Transverse colon (tissue), 4 donors: ENCODE measurements around the gene ATF6.

Experiments used
- EP300 ChIP-seq: sonication (generic); formaldehyde crosslinking; IDR thresholded peaks from one replicate; pipeline ENCODE4 v1.6.1; 2017; ENCODE audit warnings: antibody characterized with exemption, low read depth
- POLR2A ChIP-seq: fragments of 450-650 bp; IDR thresholded peaks from one replicate; pipeline ENCODE4 v1.6.1; 2016; ENCODE audit warnings: antibody characterized with exemption, mild to moderate bottlenecking, moderate library complexity
- POLR2AphosphoS5 ChIP-seq, 3 donors: sonication (generic); formaldehyde crosslinking; IDR thresholded peaks; one replicate each; pipeline ENCODE4 v1.6.1; 2016; ENCODE audit warnings: antibody characterized with exemption in 3 of 3
- TF ChIP-seq, protein P1 (sequence below), 5 experiments: fragments of 200-600 bp in 3 of 5; fragments of 450-650 bp in 2 of 5; sonication (generic) in 3 of 5; IDR thresholded peaks; 1 replicate in 2 of 5; 2 replicates in 3 of 5; pipeline ENCODE4 v1.5.1; 2016 to 2017; ENCODE audit warnings: antibody characterized with exemption in 5 of 5, inconsistent platforms in 3 of 5, mild to moderate bottlenecking in 2 of 5, moderate library complexity in 1 of 5

GRCh38 chr1:161784968-161785367 is 18.8 kb downstream of the ATF6 start:
- TF ChIP-seq, protein P1, sequence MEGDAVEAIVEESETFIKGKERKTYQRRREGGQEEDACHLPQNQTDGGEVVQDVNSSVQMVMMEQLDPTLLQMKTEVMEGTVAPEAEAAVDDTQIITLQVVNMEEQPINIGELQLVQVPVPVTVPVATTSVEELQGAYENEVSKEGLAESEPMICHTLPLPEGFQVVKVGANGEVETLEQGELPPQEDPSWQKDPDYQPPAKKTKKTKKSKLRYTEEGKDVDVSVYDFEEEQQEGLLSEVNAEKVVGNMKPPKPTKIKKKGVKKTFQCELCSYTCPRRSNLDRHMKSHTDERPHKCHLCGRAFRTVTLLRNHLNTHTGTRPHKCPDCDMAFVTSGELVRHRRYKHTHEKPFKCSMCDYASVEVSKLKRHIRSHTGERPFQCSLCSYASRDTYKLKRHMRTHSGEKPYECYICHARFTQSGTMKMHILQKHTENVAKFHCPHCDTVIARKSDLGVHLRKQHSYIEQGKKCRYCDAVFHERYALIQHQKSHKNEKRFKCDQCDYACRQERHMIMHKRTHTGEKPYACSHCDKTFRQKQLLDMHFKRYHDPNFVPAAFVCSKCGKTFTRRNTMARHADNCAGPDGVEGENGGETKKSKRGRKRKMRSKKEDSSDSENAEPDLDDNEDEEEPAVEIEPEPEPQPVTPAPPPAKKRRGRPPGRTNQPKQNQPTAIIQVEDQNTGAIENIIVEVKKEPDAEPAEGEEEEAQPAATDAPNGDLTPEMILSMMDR (IDR thresholded peaks at IDR 0.05): no peak
- TF ChIP-seq POLR2A (no peak), EP300 (no peak), POLR2AphosphoS5 (IDR thresholded peaks at IDR 0.05) (no peak)
